ENCODE data around the gene DUSP19. TPM values are rescaled to one million over a fixed set of nuclear protein-coding genes. Genes with fewer than 3 reads are reported as not detected.
"Not testable (repeated sequence)": the region's sequence is repeated elsewhere in the genome, so short reads cannot be mapped to it uniquely, and the experiment has no call there.

The DUSP19 gene
- total RNA-seq, 1 donor from 2014 or later, result 3.7 TPM

GRCh38 chr2:183040604-183041003, 37.9 kb upstream of the DUSP19 start:
- FAIRE-seq, result no peak
- Mint-ChIP-seq H3K27ac (ENCODE audit: unreplicated experiment) (no peak overlapping the region), H3K36me3 (ENCODE audit: low read depth, unreplicated experiment) (peaks cover 2% of the 10 kb centered on the region), H3K4me1 (ENCODE audit: low read depth, unreplicated experiment) (peaks cover 2% of the 10 kb centered on the region), H3K9me3 (ENCODE audit: unreplicated experiment) (peaks cover 6% of the 10 kb centered on the region), H3K4me3 (ENCODE audit: unreplicated experiment) (no peak overlapping the region), H3K27me3 (ENCODE audit: low read depth, unreplicated experiment) (no peaks in the 10 kb centered on the region)
- Histone ChIP-seq H3K4me2 (ENCODE audit: low read length) (no peak overlapping the region), H3K79me2 (ENCODE audit: insufficient read depth, low read length) (peaks cover 24% of the 10 kb centered on the region), H4K20me1 (ENCODE audit: insufficient read depth, low read length) (peaks cover 15% of the 10 kb centered on the region), H3K9me3 (ENCODE audit: insufficient read depth, low read depth, low read length) (no peaks in the 10 kb centered on the region), H3K9ac (ENCODE audit: low read length) (no peak overlapping the region), H3K27me3 (ENCODE audit: insufficient read depth, low read length) (peaks cover 3% of the 10 kb centered on the region), H3K4me3 (ENCODE audit: insufficient read depth, low read depth, low read length) (no peak overlapping the region), H3K4me1 (ENCODE audit: insufficient read depth, low read length) (peaks cover 12% of the 10 kb centered on the region), H3K36me3 (ENCODE audit: insufficient read depth, low read length) (no peaks in the 10 kb centered on the region), H3K27ac (ENCODE audit: low read depth, low read length) (no peak overlapping the region), H2AFZ (ENCODE audit: low read depth, low read length) (no peak overlapping the region)
- DNase-seq (ENCODE audit: low read depth), result no peak
- TF ChIP-seq CTCF (IDR thresholded peaks at IDR 0.05; ENCODE audit: insufficient read depth, low read depth, low read length) (no peak), EZH2 (IDR thresholded peaks at IDR 0.05; ENCODE audit: insufficient read depth, low read length) (no peak)

DNA sequence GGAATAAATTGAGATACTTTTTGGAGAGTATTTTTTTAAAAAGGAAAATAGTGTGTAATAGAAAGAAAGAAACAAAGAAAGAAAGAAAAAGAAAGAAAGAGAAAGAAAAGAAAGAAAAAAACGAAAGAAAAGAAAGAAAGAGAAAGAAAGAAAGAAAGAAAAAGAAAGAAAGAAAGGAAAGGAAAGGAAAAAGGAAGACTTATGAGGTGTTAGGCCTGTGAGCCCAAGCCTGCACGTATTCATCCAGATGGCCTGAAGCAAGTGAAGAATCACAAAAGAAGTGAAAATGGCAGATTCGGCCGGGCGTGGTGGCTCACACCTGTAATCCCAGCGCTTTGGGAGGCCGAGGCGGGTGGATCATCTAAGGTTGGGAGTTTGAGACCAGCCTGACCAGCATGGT, 35.0 kb upstream of the DUSP19 start:
- not testable (repeated sequence) for H3K27me3 Mint-ChIP-seq (ENCODE audit: low read depth, unreplicated experiment); H3K9me3 Mint-ChIP-seq (ENCODE audit: unreplicated experiment); FAIRE-seq; H3K9me3 ChIP-seq (ENCODE audit: insufficient read depth, low read depth, low read length); H3K4me1 ChIP-seq (ENCODE audit: insufficient read depth, low read length); H4K20me1 ChIP-seq (ENCODE audit: insufficient read depth, low read length); H3K4me3 Mint-ChIP-seq (ENCODE audit: unreplicated experiment); H3K4me2 ChIP-seq (ENCODE audit: low read length); H3K4me3 ChIP-seq (ENCODE audit: insufficient read depth, low read depth, low read length); H3K27ac ChIP-seq (ENCODE audit: low read depth, low read length); H3K79me2 ChIP-seq (ENCODE audit: insufficient read depth, low read length); H3K27ac Mint-ChIP-seq (ENCODE audit: unreplicated experiment); H2AFZ ChIP-seq (ENCODE audit: low read depth, low read length); H3K36me3 Mint-ChIP-seq (ENCODE audit: low read depth, unreplicated experiment); H3K36me3 ChIP-seq (ENCODE audit: insufficient read depth, low read length); H3K4me1 Mint-ChIP-seq (ENCODE audit: low read depth, unreplicated experiment); H3K9ac ChIP-seq (ENCODE audit: low read length); H3K27me3 ChIP-seq (ENCODE audit: insufficient read depth, low read length); DNase-seq (ENCODE audit: low read depth)

GRCh38 chr2:183047486-183048125, 30.9 kb upstream of the DUSP19 start:
- not testable (repeated sequence) for H3K4me1 ChIP-seq (ENCODE audit: insufficient read depth, low read length); H3K36me3 Mint-ChIP-seq (ENCODE audit: low read depth, unreplicated experiment); H3K27me3 ChIP-seq (ENCODE audit: insufficient read depth, low read length); H3K4me3 ChIP-seq (ENCODE audit: insufficient read depth, low read depth, low read length); H3K4me2 ChIP-seq (ENCODE audit: low read length); H3K27ac ChIP-seq (ENCODE audit: low read depth, low read length); H3K79me2 ChIP-seq (ENCODE audit: insufficient read depth, low read length); H3K9me3 ChIP-seq (ENCODE audit: insufficient read depth, low read depth, low read length); H3K4me1 Mint-ChIP-seq (ENCODE audit: low read depth, unreplicated experiment); H3K4me3 Mint-ChIP-seq (ENCODE audit: unreplicated experiment); FAIRE-seq; H4K20me1 ChIP-seq (ENCODE audit: insufficient read depth, low read length); H3K27ac Mint-ChIP-seq (ENCODE audit: unreplicated experiment); H2AFZ ChIP-seq (ENCODE audit: low read depth, low read length); H3K9me3 Mint-ChIP-seq (ENCODE audit: unreplicated experiment); H3K27me3 Mint-ChIP-seq (ENCODE audit: low read depth, unreplicated experiment); H3K9ac ChIP-seq (ENCODE audit: low read length); H3K36me3 ChIP-seq (ENCODE audit: insufficient read depth, low read length); DNase-seq (ENCODE audit: low read depth)
